B cell (primary cell): ENCODE measurements around the gene GALM. TPM values are rescaled to one million over a fixed set of nuclear protein-coding genes. Genes with fewer than 3 reads are reported as not detected.

Experiments
- ATAC-seq: fragments of 200-7000 bp; cut with Tn5 transposase; one replicate; pipeline ENCODE4 v1.10.0; 2021; ENCODE audit warnings: low read depth, mild to moderate bottlenecking, moderate number of reproducible peaks, moderate library complexity
- CTCF ChIA-PET: fragments of 350-600 bp; sonication (Branson Sonifier 250); formaldehyde crosslinking; loops from one replicate; lab custom pipeline; 2021; ENCODE audit warnings: antibody characterized with exemption, inconsistent platforms; lab: Charles Lee
- POLR2A ChIA-PET: fragments of 350-600 bp; sonication (Branson Sonifier 250); formaldehyde crosslinking; loops from one replicate; lab custom pipeline; 2021; ENCODE audit warnings: antibody characterized with exemption; lab: Charles Lee
- DNase-seq: peaks from one replicate; pipeline ENCODE4 v3.0.0; 2013
- H2AFZ ChIP-seq: 2 replicates; pipeline ENCODE4 v1.6.1; 2012; ENCODE audit warnings: mild to moderate bottlenecking, low read depth, low read length; ENCODE audit not compliant: insufficient read depth, poor library complexity, severe bottlenecking
- H3K27ac ChIP-seq, 2 donors: 1 replicate in 1 of 2; 2 replicates in 1 of 2; pipeline ENCODE4 v1.5.1; 2012 to 2013; ENCODE audit warnings: low read length in 2 of 2, mild to moderate bottlenecking in 2 of 2, moderate library complexity in 1 of 2
- H3K27me3 ChIP-seq, 4 experiments: fragments of 200-600 bp in 1 of 4; sonication (generic) in 1 of 4; replicated peaks in 1 of 4; 1 replicate in 2 of 4; 2 replicates in 2 of 4; pipeline versions ENCODE4 v1.6.1 to v1.7.0; 2013 to 2016; ENCODE audit warnings: low read length in 3 of 4, mild to moderate bottlenecking in 2 of 4, mixed read lengths in 1 of 4, moderate library complexity in 1 of 4; ENCODE audit not compliant: insufficient read depth in 4 of 4, control insufficient read depth in 3 of 4; ENCODE audit errors: control extremely low read depth in 1 of 4
- H3K36me3 ChIP-seq, 2 experiments: replicated peaks in 1 of 2; 1 replicate in 1 of 2; 2 replicates in 1 of 2; pipeline versions ENCODE4 v1.6.1 to v1.7.1; 2013; ENCODE audit warnings: low read length in 1 of 2; ENCODE audit not compliant: insufficient read depth in 2 of 2, control insufficient read depth in 1 of 2; ENCODE audit errors: control extremely low read depth in 1 of 2, extremely low read depth in 1 of 2
- H3K4me1 ChIP-seq, 2 donors: fragments of 200-600 bp in 1 of 2; sonication (generic) in 1 of 2; 1 replicate in 1 of 2; 2 replicates in 1 of 2; pipeline versions ENCODE4 v1.5.1 to v1.6.1; 2013 to 2017; ENCODE audit warnings: low read length in 2 of 2; ENCODE audit not compliant: control insufficient read depth in 2 of 2, insufficient read depth in 2 of 2
- H3K4me2 ChIP-seq: replicated peaks from 2 replicates; pipeline ENCODE3; 2012; ENCODE audit warnings: mild to moderate bottlenecking, low read depth, low read length; ENCODE audit not compliant: poor library complexity, severe bottlenecking
- H3K4me3 ChIP-seq, 5 experiments: fragments of 200-600 bp in 1 of 5; sonication (generic) in 1 of 5; 1 replicate in 3 of 5; 2 replicates in 2 of 5; pipeline versions ENCODE4 v1.5.1 to v1.7.0; 2011 to 2016; ENCODE audit warnings: low read length in 4 of 5, mild to moderate bottlenecking in 4 of 5, low read depth in 2 of 5, control low read depth in 1 of 5, moderate library complexity in 1 of 5; ENCODE audit not compliant: insufficient read depth in 1 of 5; ENCODE audit errors: control extremely low read depth in 1 of 5, extremely low read depth in 1 of 5
- H3K79me2 ChIP-seq: fragments of 200-600 bp; sonication (generic); one replicate; pipeline ENCODE4 v1.6.0; 2016; ENCODE audit warnings: low read length; ENCODE audit not compliant: control insufficient read depth, insufficient read depth
- H3K9ac ChIP-seq: fragments of 200-600 bp; sonication (generic); 2 replicates; pipeline ENCODE4 v1.6.1; 2017; ENCODE audit warnings: mild to moderate bottlenecking, low read length, moderate library complexity
- H3K9me3 ChIP-seq, 3 donors: one replicate each; pipeline versions ENCODE4 v1.6.1 to v1.7.1; 2013; ENCODE audit warnings: low read length in 2 of 3; ENCODE audit not compliant: control insufficient read depth in 2 of 3, insufficient read depth in 1 of 3; ENCODE audit errors: control extremely low read depth in 1 of 3
- H4K20me1 ChIP-seq: 2 replicates; pipeline ENCODE4 v1.6.0; 2012; ENCODE audit warnings: mild to moderate bottlenecking, low read length; ENCODE audit not compliant: insufficient read depth, control insufficient read depth, poor library complexity, severe bottlenecking
- H3K27ac Mint-ChIP-seq: one replicate; pipeline ENCODE4 v1.8.0; 2021; ENCODE audit warnings: mixed read lengths
- H3K27me3 Mint-ChIP-seq: one replicate; pipeline ENCODE4 v1.8.0; 2021; ENCODE audit warnings: mixed read lengths
- H3K4me1 Mint-ChIP-seq: one replicate; pipeline ENCODE4 v1.8.0; 2021; ENCODE audit warnings: mixed read lengths
- H3K4me3 Mint-ChIP-seq: one replicate; pipeline ENCODE4 v1.8.0; 2021; ENCODE audit warnings: mixed read lengths
- H3K9me3 Mint-ChIP-seq: one replicate; pipeline ENCODE4 v1.8.0; 2022; ENCODE audit warnings: mixed read lengths; ENCODE audit not compliant: insufficient read depth
- EZH2 ChIP-seq: IDR thresholded peaks from 2 replicates; pipeline ENCODE4 v1.6.1; 2012; ENCODE audit warnings: borderline replicate concordance, low read depth, mild to moderate bottlenecking, moderate library complexity, low read length; ENCODE audit not compliant: insufficient read depth, poor library complexity, severe bottlenecking
- WGBS: methylation state at CpG from one replicate; pipeline ENCODE4 v1.1.5; 2013; ENCODE audit warnings: missing lambda C conversion rate; ENCODE audit not compliant: insufficient coverage; 5-methylcytosine and 5-hydroxymethylcytosine counted together
- intact Hi-C: fragments of 100-400 bp; cut with micrococcal nuclease; formaldehyde crosslinking; loops from one replicate; pipeline ENCODE4 v1.10.0; 2022
- polyA plus RNA-seq: library from polyadenylated mRNA; depleted of rRNA; stranded (reverse); fragments of >200 nt; gene quantifications from 2 replicates; pipeline ENCODE4 v1.2.3, GENCODE V29; 2012
- total RNA-seq, 2 donors: library from RNA; stranded (reverse); fragments of 120-200 nt in 1 of 2; gene quantifications; 1 replicate in 1 of 2; 2 replicates in 1 of 2; pipeline versions ENCODE4 v1.2.3 to v1.2.4, GENCODE V29; 2013 to 2022
- TF ChIP-seq, protein P1 (sequence below): fragments of 200-600 bp; IDR thresholded peaks from one replicate; pipeline ENCODE4 v1.8.0; 2022; ENCODE audit warnings: antibody characterized with exemption, mild to moderate bottlenecking

GALM gene
- total and polyA plus RNA-seq, 2 donors (not counting 1 experiment from before 2014, with no cell fraction given) = 5.1 to 9.7 TPM

DNA sequence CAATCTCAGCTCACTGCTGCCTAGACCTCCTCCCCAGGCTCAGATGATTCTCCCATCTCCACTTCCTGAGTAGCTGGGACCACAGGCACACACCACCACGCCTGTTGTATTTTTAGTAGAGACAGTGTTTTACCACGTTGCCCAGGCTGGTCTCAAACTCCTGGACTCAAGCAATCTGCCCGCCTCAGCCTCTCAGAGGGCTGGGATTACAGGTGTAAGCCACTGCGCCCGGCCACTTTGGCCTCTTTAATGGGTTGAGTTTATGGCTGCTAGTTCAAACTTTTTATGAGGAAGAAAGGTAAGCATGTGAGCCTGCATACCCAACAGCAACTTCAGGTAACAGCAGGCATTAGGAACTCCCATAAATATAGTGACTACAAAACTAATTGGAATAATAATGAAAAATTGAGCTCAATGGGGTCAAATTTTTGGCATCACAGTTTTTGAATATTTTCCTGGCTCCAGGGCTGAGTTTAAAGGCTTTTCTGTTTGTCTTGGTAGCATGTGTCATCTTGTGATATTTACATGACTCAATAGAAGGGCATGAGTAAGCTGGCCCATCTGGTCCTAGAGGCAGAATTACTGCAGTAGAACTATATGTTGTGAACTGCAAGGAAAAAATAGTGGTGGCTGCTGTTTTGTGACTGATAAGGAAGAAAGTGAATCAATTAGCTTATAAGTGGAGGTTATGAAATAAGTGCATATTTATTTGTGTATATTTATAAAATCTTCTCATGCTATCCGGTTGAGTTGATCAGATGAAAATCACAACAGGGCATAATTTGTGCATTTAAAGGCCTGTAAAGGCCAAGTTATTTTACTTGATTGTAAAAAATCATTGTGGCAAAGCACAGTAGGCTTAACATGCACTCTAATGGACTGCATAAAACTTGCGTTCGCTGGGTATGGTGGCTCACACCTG is 24.8 kb downstream of the GALM start:
- no peak for DNase-seq
- Histone ChIP-seq H3K9me3 (no peaks in the 10 kb centered on the region), H3K9ac (no peak overlapping the region), H3K79me2 (no peaks in the 10 kb centered on the region), H2AFZ (no peak overlapping the region), H3K4me1 (no peaks in the 10 kb centered on the region), H3K36me3 (peaks cover 1 to 20% of the 10 kb centered on the region in 2 experiments), H3K4me3 (no peak overlapping the region), H3K27ac (no peak overlapping the region), H4K20me1 (no peaks in the 10 kb centered on the region), H3K4me2 (no peak overlapping the region), H3K27me3 (no peaks in the 10 kb centered on the region)
- intact Hi-C loops = no loop called here
- Mint-ChIP-seq H3K27me3 (no peaks in the 10 kb centered on the region), H3K4me1 (peaks cover 3% of the 10 kb centered on the region), H3K27ac (no peak overlapping the region), H3K4me3 (no peak overlapping the region), H3K9me3 (no peaks in the 10 kb centered on the region)
- CTCF ChIA-PET = interaction anchor here (0.5 kb wide), 1 partner anchor 36 kb away, joined by 3 read pairs; no protein-coding TSS in a partner anchor
- POLR2A ChIA-PET = interaction anchor here (0.6 kb wide), 1 partner anchor 67 kb away, joined by 3 read pairs; no protein-coding TSS in a partner anchor
- TF ChIP-seq, protein P1, sequence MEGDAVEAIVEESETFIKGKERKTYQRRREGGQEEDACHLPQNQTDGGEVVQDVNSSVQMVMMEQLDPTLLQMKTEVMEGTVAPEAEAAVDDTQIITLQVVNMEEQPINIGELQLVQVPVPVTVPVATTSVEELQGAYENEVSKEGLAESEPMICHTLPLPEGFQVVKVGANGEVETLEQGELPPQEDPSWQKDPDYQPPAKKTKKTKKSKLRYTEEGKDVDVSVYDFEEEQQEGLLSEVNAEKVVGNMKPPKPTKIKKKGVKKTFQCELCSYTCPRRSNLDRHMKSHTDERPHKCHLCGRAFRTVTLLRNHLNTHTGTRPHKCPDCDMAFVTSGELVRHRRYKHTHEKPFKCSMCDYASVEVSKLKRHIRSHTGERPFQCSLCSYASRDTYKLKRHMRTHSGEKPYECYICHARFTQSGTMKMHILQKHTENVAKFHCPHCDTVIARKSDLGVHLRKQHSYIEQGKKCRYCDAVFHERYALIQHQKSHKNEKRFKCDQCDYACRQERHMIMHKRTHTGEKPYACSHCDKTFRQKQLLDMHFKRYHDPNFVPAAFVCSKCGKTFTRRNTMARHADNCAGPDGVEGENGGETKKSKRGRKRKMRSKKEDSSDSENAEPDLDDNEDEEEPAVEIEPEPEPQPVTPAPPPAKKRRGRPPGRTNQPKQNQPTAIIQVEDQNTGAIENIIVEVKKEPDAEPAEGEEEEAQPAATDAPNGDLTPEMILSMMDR = no peak
- no peak for TF ChIP-seq EZH2
- 88% methylated on average over 4 of the region's 8 CpGs for WGBS
- ATAC-seq = no peak

GRCh38 chr2:38691994-38692393 is 26.1 kb downstream of the GALM start:
- peaks cover 0 to 15% of the 10 kb centered on the region in 2 experiments for H3K36me3 ChIP-seq
- no CpG with 5 or more reads among the region's 2 CpGs for WGBS
- H3K4me3 ChIP-seq = no peak overlapping the region
- Mint-ChIP-seq H3K27me3 (no peaks in the 10 kb centered on the region), H3K4me1 (peaks cover 3% of the 10 kb centered on the region), H3K27ac (no peak overlapping the region), H3K9me3 (no peaks in the 10 kb centered on the region), H3K4me3 (no peak overlapping the region)
- H3K9ac ChIP-seq = no peak overlapping the region
- ChIA-PET POLR2A (interaction anchor here (0.7 kb wide), 1 partner anchor 1077 kb away, joined by 7 read pairs; no protein-coding TSS in a partner anchor), CTCF (interaction anchor here (0.6 to 0.8 kb wide), 2 partner anchors 112 to 366 kb away, joined by 4 read pairs; no protein-coding TSS in a partner anchor)
- ATAC-seq (no peak), DNase-seq (no peak)
- no peaks in the 10 kb centered on the region for H4K20me1 ChIP-seq
- intact Hi-C loops = no loop called here
- H3K4me1 ChIP-seq = no peaks in the 10 kb centered on the region
- H3K9me3 ChIP-seq = no peaks in the 10 kb centered on the region
- H2AFZ ChIP-seq = no peak overlapping the region
- H3K4me2 ChIP-seq = no peak overlapping the region
- no peaks in the 10 kb centered on the region for H3K79me2 ChIP-seq
- TF ChIP-seq, protein P1 = no peak
- no peak for TF ChIP-seq EZH2
- no peak overlapping the region for H3K27ac ChIP-seq
- H3K27me3 ChIP-seq = no peaks in the 10 kb centered on the region
